ENCODE data around the gene PTPRCAP.

Gene PTPRCAP

GRCh38 chr11:67423891-67424613 is 13.4 kb downstream of the PTPRCAP start:
- no peak for DNase-seq (ENCODE audit: low spot score)

- DNase-seq (ENCODE audit: low spot score) = no peak
Observed at GRCh38 chr11:67423466-67423865, 14.0 kb downstream of the PTPRCAP start.

GRCh38 chr11:67422891-67423290 is 14.6 kb downstream of the PTPRCAP start:
- no peak for DNase-seq (ENCODE audit: low spot score)

GRCh38 chr11:67421430-67422031 is 16.0 kb downstream of the PTPRCAP start:
- DNase-seq (ENCODE audit: low spot score) = no peak

GRCh38 chr11:67420646-67421429 is 16.6 kb downstream of the PTPRCAP start:
- peak; percentile 99 for DNase-seq (ENCODE audit: low spot score)

- DNase-seq (ENCODE audit: low spot score) = no peak
Observed at GRCh38 chr11:67420147-67420645, 17.3 kb downstream of the PTPRCAP start.

GRCh38 chr11:67419325-67420049 is 18.0 kb downstream of the PTPRCAP start:
- DNase-seq (ENCODE audit: low spot score) = no peak

- DNase-seq (ENCODE audit: low spot score) = no peak
Observed at GRCh38 chr11:67418476-67419281, 18.8 kb downstream of the PTPRCAP start.

- DNase-seq (ENCODE audit: low spot score) = no peak
Observed at GRCh38 chr11:67417425-67417824, 20.1 kb downstream of the PTPRCAP start.

- no peak for DNase-seq (ENCODE audit: low spot score)
Observed at GRCh38 chr11:67416416-67417335, 20.8 kb downstream of the PTPRCAP start.

- no peak for DNase-seq (ENCODE audit: low spot score)
Observed at GRCh38 chr11:67415501-67416304, 21.8 kb downstream of the PTPRCAP start, which contains the start of gene CARNS1. CARNS1 (plus strand) TSS chr11:67415678; CDS start chr11:67416200, 522 bp downstream.

GRCh38 chr11:67413266-67413849 is 24.1 kb downstream of the PTPRCAP start:
- no peak for DNase-seq (ENCODE audit: low spot score)

GRCh38 chr11:67412495-67413179 is 24.8 kb downstream of the PTPRCAP start:
- no peak for DNase-seq (ENCODE audit: low spot score)

GRCh38 chr11:67411785-67412152 is 25.7 kb downstream of the PTPRCAP start:
- peak; percentile 6 for DNase-seq (ENCODE audit: low spot score)

GRCh38 chr11:67410984-67411784 is 26.3 kb downstream of the PTPRCAP start:
- peak; percentile 11 for DNase-seq (ENCODE audit: low spot score)

- no peak for DNase-seq (ENCODE audit: low spot score)
Observed at GRCh38 chr11:67410369-67410831, 27.1 kb downstream of the PTPRCAP start.

GRCh38 chr11:67409781-67410368 is 27.6 kb downstream of the PTPRCAP start:
- no peak for DNase-seq (ENCODE audit: low spot score)
